Testis (tissue), 2 donors: ENCODE data around the gene ARHGAP32.

Experiments used
- POLR2A ChIP-seq: fragments of 450-650 bp; IDR thresholded peaks from one replicate; pipeline ENCODE4 v1.6.1; 2017; ENCODE audit warnings: antibody characterized with exemption, mild to moderate bottlenecking, moderate library complexity
- TF ChIP-seq, protein P1 (sequence below), 3 experiments: fragments of 450-650 bp in 2 of 3; fragments of 200-600 bp in 1 of 3; sonication (generic) in 1 of 3; IDR thresholded peaks; one replicate each; pipeline ENCODE4 v1.5.1; 2016 to 2019; ENCODE audit warnings: antibody characterized with exemption in 3 of 3, mild to moderate bottlenecking in 2 of 3, moderate library complexity in 1 of 3

DNA sequence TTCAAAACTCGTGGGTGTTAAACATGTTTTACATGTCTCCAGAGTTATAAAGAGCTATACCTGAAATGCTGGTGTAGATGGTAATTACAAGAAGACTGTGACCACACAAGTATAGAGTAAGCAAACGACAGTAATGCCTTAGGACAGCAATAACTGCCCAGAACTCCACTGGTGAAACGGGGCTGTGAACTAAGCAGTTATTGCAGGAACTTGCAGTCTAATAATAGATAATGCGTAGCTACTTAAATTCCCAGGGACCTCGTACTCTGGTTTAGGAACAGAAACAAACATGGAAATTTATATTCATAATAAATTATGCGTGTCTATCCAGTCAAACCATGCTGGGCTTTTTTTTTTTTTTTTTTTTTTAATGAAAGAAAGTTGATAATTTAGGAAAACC, 224.5 kb downstream of the ARHGAP32 start:
- TF ChIP-seq, protein P1, sequence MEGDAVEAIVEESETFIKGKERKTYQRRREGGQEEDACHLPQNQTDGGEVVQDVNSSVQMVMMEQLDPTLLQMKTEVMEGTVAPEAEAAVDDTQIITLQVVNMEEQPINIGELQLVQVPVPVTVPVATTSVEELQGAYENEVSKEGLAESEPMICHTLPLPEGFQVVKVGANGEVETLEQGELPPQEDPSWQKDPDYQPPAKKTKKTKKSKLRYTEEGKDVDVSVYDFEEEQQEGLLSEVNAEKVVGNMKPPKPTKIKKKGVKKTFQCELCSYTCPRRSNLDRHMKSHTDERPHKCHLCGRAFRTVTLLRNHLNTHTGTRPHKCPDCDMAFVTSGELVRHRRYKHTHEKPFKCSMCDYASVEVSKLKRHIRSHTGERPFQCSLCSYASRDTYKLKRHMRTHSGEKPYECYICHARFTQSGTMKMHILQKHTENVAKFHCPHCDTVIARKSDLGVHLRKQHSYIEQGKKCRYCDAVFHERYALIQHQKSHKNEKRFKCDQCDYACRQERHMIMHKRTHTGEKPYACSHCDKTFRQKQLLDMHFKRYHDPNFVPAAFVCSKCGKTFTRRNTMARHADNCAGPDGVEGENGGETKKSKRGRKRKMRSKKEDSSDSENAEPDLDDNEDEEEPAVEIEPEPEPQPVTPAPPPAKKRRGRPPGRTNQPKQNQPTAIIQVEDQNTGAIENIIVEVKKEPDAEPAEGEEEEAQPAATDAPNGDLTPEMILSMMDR (IDR thresholded peaks at IDR 0.05): no peak
- no peak for TF ChIP-seq POLR2A
